GM20000 (cell line): ENCODE measurements around the gene HDDC3.
A peak's percentile ranks its signal among the peaks of the same experiment; 100 is the strongest.
"Not testable (repeated sequence)": the region's sequence is repeated elsewhere in the genome, so short reads cannot be mapped to it uniquely, and the experiment has no call there.

Experiments used
- DNase-seq: peaks from one replicate; pipeline ENCODE4 v3.0.0; 2012; ENCODE audit warnings: low spot score
- CTCF ChIP-seq: IDR thresholded peaks from 2 replicates; pipeline ENCODE4 v1.5.1; 2012; ENCODE audit warnings: mild to moderate bottlenecking, control low read depth; ENCODE audit errors: extremely low read depth, missing control alignments

The HDDC3 gene

GRCh38 chr15:90929246-90930019 is 2.9 kb downstream of the HDDC3 start:
- TF ChIP-seq CTCF, result no peak
- DNase-seq, result no peak

GRCh38 chr15:90928106-90928505 is 4.2 kb downstream of the HDDC3 start:
- not testable (repeated sequence) for DNase-seq

- not testable (repeated sequence) for DNase-seq
Observed at GRCh38 chr15:90926766-90927165, 5.6 kb downstream of the HDDC3 start.

- DNase-seq, result peak; percentile 80
- no peak for TF ChIP-seq CTCF
Observed at GRCh38 chr15:90924375-90924774, 8.0 kb downstream of the HDDC3 start.

- peak; percentile 76 for DNase-seq
Observed at GRCh38 chr15:90922712-90923322, 9.5 kb downstream of the HDDC3 start.

GRCh38 chr15:90921887-90922286 is 10.5 kb downstream of the HDDC3 start:
- TF ChIP-seq CTCF, result no peak

GRCh38 chr15:90918835-90919234 is 13.5 kb downstream of the HDDC3 start:
- no peak for TF ChIP-seq CTCF

More at GRCh38 chr15:90921887-90922286, 10.5 kb downstream of the HDDC3 start:
- no peak for DNase-seq

GRCh38 chr15:90918034-90918788 is 14.1 kb downstream of the HDDC3 start:
- TF ChIP-seq CTCF, result no peak
- no peak for DNase-seq

More at GRCh38 chr15:90918835-90919234, 13.5 kb downstream of the HDDC3 start:
- DNase-seq, result no peak
